ENCODE measurements around the gene PNRC2. TPM values are rescaled to one million over a fixed set of nuclear protein-coding genes. Genes with fewer than 3 reads are reported as not detected.
"Not testable (repeated sequence)": the region's sequence is repeated elsewhere in the genome, so short reads cannot be mapped to it uniquely, and the experiment has no call there.

PNRC2 gene
- polyA plus RNA-seq, 3 donors = 71.7 to 89.7 (median 71.7) TPM

DNA sequence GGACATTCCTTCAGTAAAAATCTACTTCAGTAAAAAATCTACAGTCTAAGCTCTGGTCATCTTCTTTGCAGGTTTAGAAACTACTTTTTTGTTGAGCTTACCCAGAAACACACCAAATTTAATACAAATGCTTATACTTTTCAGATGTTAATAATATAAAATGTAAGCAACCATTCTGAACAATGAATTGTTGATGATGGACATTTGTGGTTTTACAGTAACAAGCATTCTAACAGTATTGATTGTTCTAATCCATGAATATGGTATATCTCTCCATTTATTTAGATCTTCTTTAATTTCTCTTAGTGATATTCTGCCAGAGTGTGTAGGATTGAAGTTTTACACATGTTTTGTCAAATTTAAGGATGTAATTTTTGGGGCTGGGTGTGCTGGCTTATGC lies 47.5 kb downstream of the PNRC2 start:
- TF ChIP-seq, protein P1, sequence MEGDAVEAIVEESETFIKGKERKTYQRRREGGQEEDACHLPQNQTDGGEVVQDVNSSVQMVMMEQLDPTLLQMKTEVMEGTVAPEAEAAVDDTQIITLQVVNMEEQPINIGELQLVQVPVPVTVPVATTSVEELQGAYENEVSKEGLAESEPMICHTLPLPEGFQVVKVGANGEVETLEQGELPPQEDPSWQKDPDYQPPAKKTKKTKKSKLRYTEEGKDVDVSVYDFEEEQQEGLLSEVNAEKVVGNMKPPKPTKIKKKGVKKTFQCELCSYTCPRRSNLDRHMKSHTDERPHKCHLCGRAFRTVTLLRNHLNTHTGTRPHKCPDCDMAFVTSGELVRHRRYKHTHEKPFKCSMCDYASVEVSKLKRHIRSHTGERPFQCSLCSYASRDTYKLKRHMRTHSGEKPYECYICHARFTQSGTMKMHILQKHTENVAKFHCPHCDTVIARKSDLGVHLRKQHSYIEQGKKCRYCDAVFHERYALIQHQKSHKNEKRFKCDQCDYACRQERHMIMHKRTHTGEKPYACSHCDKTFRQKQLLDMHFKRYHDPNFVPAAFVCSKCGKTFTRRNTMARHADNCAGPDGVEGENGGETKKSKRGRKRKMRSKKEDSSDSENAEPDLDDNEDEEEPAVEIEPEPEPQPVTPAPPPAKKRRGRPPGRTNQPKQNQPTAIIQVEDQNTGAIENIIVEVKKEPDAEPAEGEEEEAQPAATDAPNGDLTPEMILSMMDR (IDR thresholded peaks at IDR 0.05) = no peak
- DNase-seq = no peak
- peaks cover 5 to 24% (median 9%) of the 10 kb centered on the region in 3 donors for H3K27me3 Mint-ChIP-seq (ENCODE audit: low read depth in 3 of 3)
- H3K79me2 ChIP-seq (ENCODE audit: insufficient read depth, low read length) = no peaks in the 10 kb centered on the region
- no peaks in the 10 kb centered on the region for H3K9me3 ChIP-seq (replicated peaks in 1 of 2; ENCODE audit: control insufficient read depth in 1 of 2, insufficient read depth in 1 of 2, low read length in 2 of 2)
- no peaks in the 10 kb centered on the region for H3K36me3 ChIP-seq (replicated peaks in 1 of 2; ENCODE audit: control insufficient read depth in 1 of 2, insufficient read depth in 2 of 2, low read length in 2 of 2)
- no peak overlapping the region for H3K27ac Mint-ChIP-seq
- no peak overlapping the region for H3K4me3 Mint-ChIP-seq
- intact Hi-C loops (cut with micrococcal nuclease) = no loop called here
- H3K27ac ChIP-seq (ENCODE audit: low read depth in 1 of 2, low read length in 2 of 2) = no peak overlapping the region
- H3K4me3 ChIP-seq (replicated peaks in 1 of 3; ENCODE audit: low read depth in 2 of 3, low read length in 3 of 3) = no peak overlapping the region
- H3K4me2 ChIP-seq (replicated peaks; ENCODE audit: extremely low read depth, low read length, poor library complexity, severe bottlenecking) = no peak overlapping the region
- H2AFZ ChIP-seq (ENCODE audit: insufficient read depth, low read depth, low read length, poor library complexity, severe bottlenecking) = no peak overlapping the region
- no peaks in the 10 kb centered on the region for H3K4me1 ChIP-seq (ENCODE audit: control insufficient read depth in 1 of 2, insufficient read depth in 2 of 2, low read length in 2 of 2)
- peaks cover 2% of the 10 kb centered on the region for H3K4me1 Mint-ChIP-seq
- peaks cover 0 to 3% (median 0%) of the 10 kb centered on the region in 7 donors for H3K9me3 Mint-ChIP-seq
- no peak overlapping the region for H3K9ac ChIP-seq (ENCODE audit: insufficient read depth, low read length, poor library complexity, severe bottlenecking)
- H3K27me3 ChIP-seq (ENCODE audit: control insufficient read depth in 2 of 2, insufficient read depth in 2 of 2, low read length in 2 of 2) = no peaks in the 10 kb centered on the region
- H3K36me3 Mint-ChIP-seq = no peaks in the 10 kb centered on the region
- no peaks in the 10 kb centered on the region for H4K20me1 ChIP-seq (ENCODE audit: insufficient read depth, low read length)

DNA sequence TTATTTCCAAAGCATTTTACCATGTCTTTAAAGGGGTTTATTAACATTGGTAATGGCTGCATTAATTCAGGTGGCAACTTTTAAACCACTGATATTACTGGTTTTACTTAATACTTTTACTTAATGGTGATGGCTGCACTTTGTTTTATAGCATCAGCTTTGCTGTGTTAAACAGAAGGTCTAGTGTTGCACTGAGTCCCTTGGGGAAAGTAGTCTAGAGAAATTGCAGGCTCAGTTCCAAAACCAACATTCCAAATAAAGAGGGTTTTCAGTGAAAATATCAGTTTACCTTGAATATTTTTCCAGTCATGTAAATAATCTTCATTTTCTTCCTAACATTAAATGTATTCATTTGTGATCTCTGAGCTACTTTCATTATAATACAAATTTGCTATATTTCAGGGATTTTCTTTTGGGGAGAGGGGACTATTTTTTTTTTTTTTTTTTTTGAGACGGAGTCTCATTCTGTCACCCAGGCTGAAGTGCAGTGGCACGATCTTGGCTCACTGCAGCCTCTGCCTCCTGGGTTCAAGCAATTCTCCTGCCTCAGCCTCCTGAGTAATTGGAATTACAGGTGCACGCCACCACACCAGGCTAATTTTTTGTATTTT lies 49.1 kb downstream of the PNRC2 start:
- H3K27ac Mint-ChIP-seq; intact Hi-C loops (cut with micrococcal nuclease); H3K4me3 Mint-ChIP-seq; H3K27me3 ChIP-seq (ENCODE audit: control insufficient read depth in 2 of 2, insufficient read depth in 2 of 2, low read length in 2 of 2); H3K27ac ChIP-seq (ENCODE audit: low read depth in 1 of 2, low read length in 2 of 2); H3K4me1 ChIP-seq (ENCODE audit: control insufficient read depth in 1 of 2, insufficient read depth in 2 of 2, low read length in 2 of 2); H3K4me2 ChIP-seq (replicated peaks; ENCODE audit: extremely low read depth, low read length, poor library complexity, severe bottlenecking); H3K36me3 ChIP-seq (replicated peaks in 1 of 2; ENCODE audit: control insufficient read depth in 1 of 2, insufficient read depth in 2 of 2, low read length in 2 of 2); H3K4me3 ChIP-seq (replicated peaks in 1 of 3; ENCODE audit: low read depth in 2 of 3, low read length in 3 of 3); H3K9ac ChIP-seq (ENCODE audit: insufficient read depth, low read length, poor library complexity, severe bottlenecking); H3K9me3 ChIP-seq (replicated peaks in 1 of 2; ENCODE audit: control insufficient read depth in 1 of 2, insufficient read depth in 1 of 2, low read length in 2 of 2); H3K79me2 ChIP-seq (ENCODE audit: insufficient read depth, low read length); H2AFZ ChIP-seq (ENCODE audit: insufficient read depth, low read depth, low read length, poor library complexity, severe bottlenecking); H3K9me3 Mint-ChIP-seq; H4K20me1 ChIP-seq (ENCODE audit: insufficient read depth, low read length); H3K4me1 Mint-ChIP-seq; H3K36me3 Mint-ChIP-seq; DNase-seq: not testable (repeated sequence)
- no CpG with 5 or more reads among the region's 3 CpGs for WGBS (ENCODE audit: insufficient coverage)
- H3K27me3 Mint-ChIP-seq (ENCODE audit: low read depth in 3 of 3) = peaks cover 3 to 23% (median 9%) of the 10 kb centered on the region in 3 donors

Measured in CD14-positive monocyte (primary cell).